DMS114 treated with DMSO at 0.1 percent for 48 hours (cell line): ENCODE measurements around the gene TIMM22.
"Not testable (repeated sequence)": the region's sequence is repeated elsewhere in the genome, so short reads cannot be mapped to it uniquely, and the experiment has no call there.

Experiments used
- DNase-seq: peaks from one replicate; lab custom pipeline; 2025; ENCODE audit not compliant: unreplicated experiment; lab: John Stamatoyannopoulos, UW

TIMM22 gene

GRCh38 chr17:971861-972260, 25.1 kb upstream of the TIMM22 start:
- DNase-seq = not testable (repeated sequence)

DNA sequence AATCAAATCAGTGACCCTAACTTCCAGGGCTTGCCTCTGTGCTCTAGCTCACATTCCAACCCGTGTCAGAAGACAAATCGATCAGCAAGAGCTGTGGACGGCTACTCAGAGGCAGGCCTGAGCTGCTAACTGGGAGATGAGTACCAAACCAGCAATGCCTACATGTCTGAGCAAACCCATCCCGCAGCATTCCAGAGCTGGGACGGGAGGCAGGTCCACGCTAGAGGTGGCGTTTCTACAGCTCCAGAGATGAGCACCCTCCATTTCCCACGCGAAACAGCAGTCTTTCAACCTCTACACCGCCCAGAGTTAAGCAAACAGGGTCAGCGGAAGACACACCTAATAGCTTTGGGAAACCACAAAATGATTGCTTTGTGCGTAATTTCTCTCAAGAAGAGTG, 23.9 kb upstream of the TIMM22 start:
- no peak for DNase-seq

DNA sequence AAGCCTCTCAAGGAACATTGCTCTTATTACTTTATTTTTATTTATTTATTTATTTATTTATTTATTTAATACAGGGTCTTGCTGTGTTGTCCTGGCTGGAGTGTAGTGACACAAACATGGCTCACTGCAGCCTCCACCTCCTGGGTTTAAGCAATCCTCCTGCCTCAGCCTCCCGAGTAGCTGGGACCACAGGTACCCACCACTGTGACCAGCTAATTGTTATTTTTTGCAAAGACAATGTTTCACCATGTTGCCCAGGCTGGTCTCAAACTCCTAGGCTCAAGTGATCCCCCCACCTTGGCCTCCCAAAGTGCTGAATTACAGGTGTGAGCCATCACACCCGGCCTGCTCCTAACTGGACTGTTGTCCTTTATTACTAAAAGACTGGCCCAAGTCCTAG, 22.2 kb upstream of the TIMM22 start:
- not testable (repeated sequence) for DNase-seq

GRCh38 chr17:975371-975915, 21.5 kb upstream of the TIMM22 start:
- no peak for DNase-seq

GRCh38 chr17:976312-976711, 20.6 kb upstream of the TIMM22 start:
- DNase-seq = no peak

DNA sequence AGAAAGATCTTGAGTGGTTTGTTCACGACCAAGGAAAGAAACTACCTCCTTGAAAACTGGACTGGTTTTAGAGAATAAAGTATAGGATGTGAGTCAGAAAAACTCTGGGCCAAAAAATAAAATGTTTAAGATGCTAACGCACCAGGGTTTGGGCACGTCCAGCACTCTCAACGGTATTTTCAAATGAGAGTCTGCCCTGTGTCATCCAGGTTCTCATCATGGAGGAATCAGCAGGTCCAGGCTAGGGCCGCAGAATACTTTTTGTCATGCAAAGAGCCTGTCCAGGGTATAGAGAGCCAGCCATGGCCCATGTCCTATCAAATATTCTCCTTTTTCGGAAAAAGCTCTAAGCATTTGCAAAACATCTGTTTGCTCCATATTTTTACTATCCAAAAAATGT, 19.8 kb upstream of the TIMM22 start:
- DNase-seq = no peak

- DNase-seq = no peak
These were observed 18.5 kb upstream of the TIMM22 start for GRCh38 chr17:978103-979093.

DNA sequence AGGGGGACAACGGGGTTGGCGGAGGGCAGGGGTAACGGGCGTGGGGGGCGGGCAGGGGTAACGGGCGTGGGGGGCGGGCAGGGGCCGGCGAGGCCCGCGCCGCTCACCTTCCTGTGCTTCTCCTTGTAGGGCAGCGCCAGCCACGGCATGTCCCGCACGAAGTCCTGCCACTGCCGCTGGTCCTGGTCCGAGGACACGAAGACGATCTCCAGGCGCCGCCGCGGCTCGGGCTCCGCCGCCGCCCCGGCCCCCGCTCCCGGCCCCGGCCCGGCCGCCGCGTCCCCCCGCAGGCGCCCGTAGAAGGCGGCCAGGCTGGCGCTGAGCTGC, 17.8 kb upstream of the TIMM22 start:
- no peak for DNase-seq

- DNase-seq = peak; percentile 36
These were observed 17.2 kb upstream of the TIMM22 start, which contains the start of gene NXN for GRCh38 chr17:979539-980405. NXN (minus strand) TSS chr17:979776.

- DNase-seq = peak; percentile 80
These were observed 16.3 kb upstream of the TIMM22 start for GRCh38 chr17:980406-981291.

- no peak for DNase-seq
These were observed 15.7 kb upstream of the TIMM22 start for GRCh38 chr17:981292-981658.

DNA sequence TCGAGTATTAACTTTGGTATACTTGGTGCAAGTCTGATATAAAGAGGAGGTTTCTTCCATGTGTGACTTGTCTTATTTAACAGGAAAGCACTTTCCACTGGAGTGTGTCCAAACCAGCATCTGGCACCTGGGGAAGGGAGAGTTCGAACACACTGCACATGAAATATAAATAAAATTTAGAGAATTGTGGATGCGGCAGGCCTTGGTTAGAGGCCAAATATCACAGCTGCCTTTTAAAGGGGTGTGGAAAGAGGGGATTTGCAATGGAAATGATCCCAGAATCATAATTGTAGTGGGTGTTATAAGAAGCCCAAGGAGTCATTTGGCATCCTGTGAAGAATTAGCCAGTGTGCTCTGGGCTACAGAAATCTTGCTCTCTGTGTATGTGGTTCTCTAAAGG, 13.0 kb upstream of the TIMM22 start:
- no peak for DNase-seq

DNA sequence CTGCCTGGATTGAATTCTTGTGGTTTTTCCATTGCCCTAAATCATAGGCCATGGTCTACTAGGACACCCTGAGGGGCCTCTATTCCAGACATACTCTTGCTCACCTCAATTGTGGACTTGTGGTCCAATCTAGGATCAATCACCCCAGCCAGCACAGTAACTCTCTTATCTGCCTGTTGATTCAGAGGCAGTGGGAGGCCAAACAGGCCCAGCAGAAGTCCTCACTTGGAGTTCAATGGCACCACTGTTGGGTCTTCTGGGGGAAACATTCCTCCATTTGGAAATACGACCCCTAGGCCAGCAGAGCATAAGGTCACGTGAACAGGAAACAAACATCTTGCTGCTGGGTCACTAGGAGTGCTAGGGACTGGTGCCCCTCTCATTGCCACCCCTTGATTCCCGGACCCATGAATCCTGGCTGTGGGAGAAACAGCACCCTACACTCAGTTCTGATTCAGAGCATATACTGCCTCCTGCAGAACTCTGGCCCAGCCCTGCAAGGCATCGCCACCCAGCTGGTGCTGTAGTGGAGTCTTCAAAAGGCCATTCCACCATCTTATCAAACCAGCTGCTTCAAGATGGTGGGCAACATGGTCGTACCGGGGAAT, 10.5 kb upstream of the TIMM22 start:
- no peak for DNase-seq

DNA sequence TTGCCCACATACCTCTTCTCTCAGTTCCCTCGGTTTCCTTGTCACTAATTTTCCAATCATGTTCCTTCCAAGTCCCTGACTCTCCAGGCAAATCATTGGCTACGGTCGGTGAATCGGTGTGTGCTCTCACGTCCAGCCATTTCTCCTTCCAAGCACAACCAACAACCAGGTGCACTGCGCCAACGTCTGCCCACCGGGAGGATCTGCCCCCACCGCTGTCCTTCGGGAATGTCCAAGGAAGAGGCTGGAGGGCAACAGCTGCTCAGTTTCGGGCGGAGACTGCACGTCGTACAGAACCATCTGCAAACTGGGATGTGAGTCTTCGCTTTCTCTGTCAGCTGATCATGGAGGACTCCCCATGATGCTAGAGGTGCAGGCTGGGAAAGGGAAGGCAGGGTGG, 9.0 kb upstream of the TIMM22 start:
- DNase-seq = no peak

DNA sequence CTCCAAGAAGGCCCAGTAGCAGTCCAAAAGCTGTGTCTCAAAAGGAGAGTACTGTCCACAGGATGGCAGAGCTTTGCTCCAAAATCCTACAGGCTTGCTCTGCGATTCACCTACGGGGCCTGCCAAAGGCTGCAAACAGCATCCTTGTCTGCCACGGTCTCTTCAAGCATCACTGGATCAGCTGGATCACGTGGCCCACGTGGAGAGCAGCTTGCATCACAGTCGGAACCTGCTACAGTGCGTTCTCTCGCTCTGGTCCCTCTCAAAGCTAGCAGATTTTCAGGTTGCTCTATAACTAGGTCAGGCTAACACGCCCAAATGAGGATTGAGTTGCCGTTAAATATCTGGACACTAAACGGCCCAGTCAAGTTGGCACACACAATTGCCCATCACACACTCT, 8.4 kb upstream of the TIMM22 start:
- no peak for DNase-seq

- no peak for DNase-seq
These were observed 4.0 kb upstream of the TIMM22 start for GRCh38 chr17:992933-993332.

DNA sequence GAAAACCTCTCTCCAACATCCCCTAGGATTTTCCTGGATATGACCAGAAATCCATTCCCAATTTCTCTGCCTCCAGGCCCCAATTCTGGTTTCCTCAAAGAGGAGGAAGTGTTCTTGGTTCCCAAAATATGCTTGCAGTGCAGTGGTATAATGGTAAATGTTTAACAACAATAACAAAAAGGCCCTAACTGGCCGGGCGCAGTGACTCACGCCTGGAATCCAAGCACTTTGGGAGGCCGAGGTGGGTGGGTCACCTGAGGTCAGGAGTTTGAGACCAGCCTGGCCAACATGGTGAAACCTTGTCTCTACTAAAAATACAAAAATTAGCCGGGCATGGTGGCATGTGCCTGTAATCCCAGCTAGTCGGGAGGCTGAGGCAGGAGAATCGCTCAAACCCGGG, 1.6 kb upstream of the TIMM22 start:
- not testable (repeated sequence) for DNase-seq

DNA sequence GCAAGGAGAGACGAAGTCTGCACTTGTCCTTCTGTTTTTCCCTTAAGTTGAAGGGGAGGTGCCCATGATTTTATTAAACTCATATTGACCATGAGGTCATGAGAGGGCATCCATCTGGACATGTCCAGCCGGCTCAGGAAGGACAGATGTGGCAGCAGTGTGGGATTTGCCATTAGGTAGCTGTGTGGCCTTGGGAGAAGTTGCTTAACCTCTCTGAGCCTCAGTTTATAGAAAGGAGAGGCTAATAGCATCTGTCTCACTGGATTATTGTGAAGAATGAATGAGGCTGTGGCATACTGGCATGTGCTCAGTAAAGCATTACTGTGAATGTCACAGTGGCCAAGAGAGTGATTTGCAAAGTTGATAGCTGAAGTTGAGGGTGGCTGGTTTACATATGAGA, 1.2 kb downstream of the TIMM22 start:
- DNase-seq = no peak

- DNase-seq = no peak
These were observed 3.9 kb downstream of the TIMM22 start for GRCh38 chr17:1000597-1001461.
